Fibroblast of lung (primary cell): Measurements from ENCODE around the gene TCF7L1.

ENCODE experiments used
- EZH2 ChIP-seq: IDR thresholded peaks from 2 replicates; pipeline ENCODE4 v1.5.1; 2012; ENCODE audit warnings: low read length, control low read depth, mild to moderate bottlenecking; ENCODE audit errors: missing control alignments
- TF ChIP-seq, protein P1 (sequence below), 2 donors: IDR thresholded peaks in 1 of 2; conservative IDR thresholded peaks in 1 of 2; 1 replicate in 1 of 2; 2 replicates in 1 of 2; pipeline ENCODE4 v1.5.1; 2011 to 2012; ENCODE audit warnings: low read length in 2 of 2, control low read depth in 1 of 2, inconsistent platforms in 1 of 2, low read depth in 1 of 2, mild to moderate bottlenecking in 1 of 2

DNA sequence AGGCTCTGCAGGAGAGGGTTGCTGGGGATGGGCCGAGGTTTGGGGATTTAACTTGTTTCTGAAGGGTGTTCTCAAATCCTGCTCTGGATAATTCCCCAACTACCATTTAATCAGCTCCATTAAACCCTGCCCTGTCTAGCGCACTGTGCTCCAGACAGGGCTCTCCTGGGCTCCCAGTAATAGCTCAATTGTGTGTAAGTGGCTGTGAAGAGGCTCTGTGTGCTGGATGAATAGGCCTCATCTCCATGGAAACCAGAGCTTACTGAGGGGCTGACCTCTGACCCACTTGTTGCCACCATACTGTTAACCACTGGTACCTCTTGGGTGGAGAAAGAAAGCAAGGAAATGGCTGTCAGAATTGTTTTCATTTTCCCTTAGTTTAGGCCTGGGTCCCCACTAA, 101.7 kb downstream of the TCF7L1 start:
- TF ChIP-seq EZH2: no peak
- TF ChIP-seq, protein P1, sequence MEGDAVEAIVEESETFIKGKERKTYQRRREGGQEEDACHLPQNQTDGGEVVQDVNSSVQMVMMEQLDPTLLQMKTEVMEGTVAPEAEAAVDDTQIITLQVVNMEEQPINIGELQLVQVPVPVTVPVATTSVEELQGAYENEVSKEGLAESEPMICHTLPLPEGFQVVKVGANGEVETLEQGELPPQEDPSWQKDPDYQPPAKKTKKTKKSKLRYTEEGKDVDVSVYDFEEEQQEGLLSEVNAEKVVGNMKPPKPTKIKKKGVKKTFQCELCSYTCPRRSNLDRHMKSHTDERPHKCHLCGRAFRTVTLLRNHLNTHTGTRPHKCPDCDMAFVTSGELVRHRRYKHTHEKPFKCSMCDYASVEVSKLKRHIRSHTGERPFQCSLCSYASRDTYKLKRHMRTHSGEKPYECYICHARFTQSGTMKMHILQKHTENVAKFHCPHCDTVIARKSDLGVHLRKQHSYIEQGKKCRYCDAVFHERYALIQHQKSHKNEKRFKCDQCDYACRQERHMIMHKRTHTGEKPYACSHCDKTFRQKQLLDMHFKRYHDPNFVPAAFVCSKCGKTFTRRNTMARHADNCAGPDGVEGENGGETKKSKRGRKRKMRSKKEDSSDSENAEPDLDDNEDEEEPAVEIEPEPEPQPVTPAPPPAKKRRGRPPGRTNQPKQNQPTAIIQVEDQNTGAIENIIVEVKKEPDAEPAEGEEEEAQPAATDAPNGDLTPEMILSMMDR (conservative IDR thresholded peaks at IDR 0.05 in 1 of 2, IDR thresholded peaks at IDR 0.05 in 1 of 2; ENCODE audit: low read depth in 1 of 2, low read length in 2 of 2): no peak
